ENCODE data around the gene LY6G6C. TPM values are rescaled to one million over a fixed set of nuclear protein-coding genes. Genes with fewer than 3 reads are reported as not detected.
A peak's percentile ranks its signal among the peaks of the same experiment; 100 is the strongest.

LY6G6C gene
- total and polyA plus RNA-seq, 2 of the 13 experiments (the other 11 are each of a cell fraction or from before 2014, with no cell fraction given), result 0.15 TPM; not detected in 1

DNA sequence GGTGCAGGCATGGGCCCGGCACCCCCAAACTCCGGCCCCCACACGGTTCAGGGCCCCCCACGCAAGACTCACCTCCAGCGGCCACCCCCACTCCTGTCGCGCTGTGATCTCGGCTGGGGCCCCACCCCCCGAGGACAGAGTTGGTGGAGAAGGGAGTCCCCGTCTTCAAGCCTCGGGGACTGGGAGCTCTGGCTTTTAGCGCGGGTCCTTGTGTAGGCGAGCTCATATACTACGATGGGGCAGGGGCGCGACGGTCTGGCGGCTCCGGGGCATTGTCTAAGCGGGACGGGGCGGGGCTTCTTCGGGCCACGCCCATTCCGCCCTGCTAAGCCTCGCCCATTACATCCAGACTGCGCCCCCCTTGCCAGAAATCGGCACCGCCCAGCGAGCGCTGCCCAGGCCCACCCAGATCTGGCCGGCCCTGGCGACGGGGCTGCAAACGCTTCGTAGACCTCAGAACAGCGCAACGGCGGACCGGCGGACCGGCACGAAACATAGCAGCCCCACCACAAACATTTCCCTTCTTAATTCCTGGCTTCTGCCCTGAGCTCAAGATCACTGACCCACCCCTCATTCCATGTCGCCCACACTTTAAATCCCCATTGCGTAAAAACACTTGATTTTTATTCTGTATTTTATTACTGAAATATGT lies 8.6 kb upstream of the LY6G6C start (continued):
- TF ChIP-seq, protein P1, sequence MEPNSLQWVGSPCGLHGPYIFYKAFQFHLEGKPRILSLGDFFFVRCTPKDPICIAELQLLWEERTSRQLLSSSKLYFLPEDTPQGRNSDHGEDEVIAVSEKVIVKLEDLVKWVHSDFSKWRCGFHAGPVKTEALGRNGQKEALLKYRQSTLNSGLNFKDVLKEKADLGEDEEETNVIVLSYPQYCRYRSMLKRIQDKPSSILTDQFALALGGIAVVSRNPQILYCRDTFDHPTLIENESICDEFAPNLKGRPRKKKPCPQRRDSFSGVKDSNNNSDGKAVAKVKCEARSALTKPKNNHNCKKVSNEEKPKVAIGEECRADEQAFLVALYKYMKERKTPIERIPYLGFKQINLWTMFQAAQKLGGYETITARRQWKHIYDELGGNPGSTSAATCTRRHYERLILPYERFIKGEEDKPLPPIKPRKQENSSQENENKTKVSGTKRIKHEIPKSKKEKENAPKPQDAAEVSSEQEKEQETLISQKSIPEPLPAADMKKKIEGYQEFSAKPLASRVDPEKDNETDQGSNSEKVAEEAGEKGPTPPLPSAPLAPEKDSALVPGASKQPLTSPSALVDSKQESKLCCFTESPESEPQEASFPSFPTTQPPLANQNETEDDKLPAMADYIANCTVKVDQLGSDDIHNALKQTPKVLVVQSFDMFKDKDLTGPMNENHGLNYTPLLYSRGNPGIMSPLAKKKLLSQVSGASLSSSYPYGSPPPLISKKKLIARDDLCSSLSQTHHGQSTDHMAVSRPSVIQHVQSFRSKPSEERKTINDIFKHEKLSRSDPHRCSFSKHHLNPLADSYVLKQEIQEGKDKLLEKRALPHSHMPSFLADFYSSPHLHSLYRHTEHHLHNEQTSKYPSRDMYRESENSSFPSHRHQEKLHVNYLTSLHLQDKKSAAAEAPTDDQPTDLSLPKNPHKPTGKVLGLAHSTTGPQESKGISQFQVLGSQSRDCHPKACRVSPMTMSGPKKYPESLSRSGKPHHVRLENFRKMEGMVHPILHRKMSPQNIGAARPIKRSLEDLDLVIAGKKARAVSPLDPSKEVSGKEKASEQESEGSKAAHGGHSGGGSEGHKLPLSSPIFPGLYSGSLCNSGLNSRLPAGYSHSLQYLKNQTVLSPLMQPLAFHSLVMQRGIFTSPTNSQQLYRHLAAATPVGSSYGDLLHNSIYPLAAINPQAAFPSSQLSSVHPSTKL (CRISPR knock-in tag; IDR thresholded peaks at IDR 0.05), result no peak
- TF ChIP-seq ZFX (CRISPR knock-in tag; IDR thresholded peaks at IDR 0.05; ENCODE audit: low read depth) (peak; percentile 28), HOXA5 (CRISPR knock-in tag; IDR thresholded peaks at IDR 0.05) (no peak), IRF2 (CRISPR knock-in tag; IDR thresholded peaks at IDR 0.05) (no peak), ZNF572 (CRISPR knock-in tag; IDR thresholded peaks at IDR 0.05) (peak; percentile 93), GPN1 (CRISPR knock-in tag; IDR thresholded peaks at IDR 0.05; ENCODE audit: borderline replicate concordance) (no peak), ZNF317 (CRISPR knock-in tag; IDR thresholded peaks at IDR 0.05) (no peak), ZNF629 (CRISPR knock-in tag; conservative IDR thresholded peaks at IDR 0.05) (no peak), ETV6 (CRISPR knock-in tag; conservative IDR thresholded peaks at IDR 0.05) (no peak; the same call in 1 of the 2 replicates), TCF12 (IDR thresholded peaks at IDR 0.05) (no peak), TCF12 (CRISPR knock-in tag; IDR thresholded peaks at IDR 0.05) (no peak), AGO1 (IDR thresholded peaks at IDR 0.05; ENCODE audit: low read depth, low read length, poor library complexity, severe bottlenecking) (peak; percentile 100), ZNF883 (CRISPR knock-in tag; IDR thresholded peaks at IDR 0.05; ENCODE audit: not compliant biosample characterization) (peak; percentile 81)
- TF ChIP-seq, protein P2, sequence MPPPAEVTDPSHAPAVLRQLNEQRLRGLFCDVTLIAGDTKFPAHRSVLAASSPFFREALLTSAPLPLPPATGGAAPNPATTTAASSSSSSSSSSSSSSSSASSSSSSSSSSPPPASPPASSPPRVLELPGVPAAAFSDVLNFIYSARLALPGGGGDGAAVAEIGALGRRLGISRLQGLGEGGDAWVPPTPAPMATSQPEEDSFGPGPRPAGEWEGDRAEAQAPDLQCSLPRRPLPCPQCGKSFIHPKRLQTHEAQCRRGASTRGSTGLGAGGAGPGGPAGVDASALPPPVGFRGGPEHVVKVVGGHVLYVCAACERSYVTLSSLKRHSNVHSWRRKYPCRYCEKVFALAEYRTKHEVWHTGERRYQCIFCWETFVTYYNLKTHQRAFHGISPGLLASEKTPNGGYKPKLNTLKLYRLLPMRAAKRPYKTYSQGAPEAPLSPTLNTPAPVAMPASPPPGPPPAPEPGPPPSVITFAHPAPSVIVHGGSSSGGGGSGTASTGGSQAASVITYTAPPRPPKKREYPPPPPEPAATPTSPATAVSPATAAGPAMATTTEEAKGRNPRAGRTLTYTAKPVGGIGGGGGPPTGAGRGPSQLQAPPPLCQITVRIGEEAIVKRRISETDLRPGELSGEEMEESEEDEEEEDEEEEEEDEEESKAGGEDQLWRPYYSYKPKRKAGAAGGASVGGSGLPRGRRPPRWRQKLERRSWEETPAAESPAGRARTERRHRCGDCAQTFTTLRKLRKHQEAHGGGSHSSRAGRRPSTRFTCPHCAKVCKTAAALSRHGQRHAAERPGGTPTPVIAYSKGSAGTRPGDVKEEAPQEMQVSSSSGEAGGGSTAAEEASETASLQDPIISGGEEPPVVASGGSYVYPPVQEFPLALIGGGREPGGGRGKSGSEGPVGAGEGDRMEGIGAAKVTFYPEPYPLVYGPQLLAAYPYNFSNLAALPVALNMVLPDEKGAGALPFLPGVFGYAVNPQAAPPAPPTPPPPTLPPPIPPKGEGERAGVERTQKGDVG (CRISPR knock-in tag; IDR thresholded peaks at IDR 0.05; ENCODE audit: borderline replicate concordance), result peak; percentile 93; the same call in 1 of the 2 replicates
- TF ChIP-seq, protein P3, sequence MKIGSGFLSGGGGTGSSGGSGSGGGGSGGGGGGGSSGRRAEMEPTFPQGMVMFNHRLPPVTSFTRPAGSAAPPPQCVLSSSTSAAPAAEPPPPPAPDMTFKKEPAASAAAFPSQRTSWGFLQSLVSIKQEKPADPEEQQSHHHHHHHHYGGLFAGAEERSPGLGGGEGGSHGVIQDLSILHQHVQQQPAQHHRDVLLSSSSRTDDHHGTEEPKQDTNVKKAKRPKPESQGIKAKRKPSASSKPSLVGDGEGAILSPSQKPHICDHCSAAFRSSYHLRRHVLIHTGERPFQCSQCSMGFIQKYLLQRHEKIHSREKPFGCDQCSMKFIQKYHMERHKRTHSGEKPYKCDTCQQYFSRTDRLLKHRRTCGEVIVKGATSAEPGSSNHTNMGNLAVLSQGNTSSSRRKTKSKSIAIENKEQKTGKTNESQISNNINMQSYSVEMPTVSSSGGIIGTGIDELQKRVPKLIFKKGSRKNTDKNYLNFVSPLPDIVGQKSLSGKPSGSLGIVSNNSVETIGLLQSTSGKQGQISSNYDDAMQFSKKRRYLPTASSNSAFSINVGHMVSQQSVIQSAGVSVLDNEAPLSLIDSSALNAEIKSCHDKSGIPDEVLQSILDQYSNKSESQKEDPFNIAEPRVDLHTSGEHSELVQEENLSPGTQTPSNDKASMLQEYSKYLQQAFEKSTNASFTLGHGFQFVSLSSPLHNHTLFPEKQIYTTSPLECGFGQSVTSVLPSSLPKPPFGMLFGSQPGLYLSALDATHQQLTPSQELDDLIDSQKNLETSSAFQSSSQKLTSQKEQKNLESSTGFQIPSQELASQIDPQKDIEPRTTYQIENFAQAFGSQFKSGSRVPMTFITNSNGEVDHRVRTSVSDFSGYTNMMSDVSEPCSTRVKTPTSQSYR (CRISPR knock-in tag; IDR thresholded peaks at IDR 0.05; ENCODE audit: borderline replicate concordance), result no peak; the same call in 1 of the 2 replicates
- TF ChIP-seq, protein P4, sequence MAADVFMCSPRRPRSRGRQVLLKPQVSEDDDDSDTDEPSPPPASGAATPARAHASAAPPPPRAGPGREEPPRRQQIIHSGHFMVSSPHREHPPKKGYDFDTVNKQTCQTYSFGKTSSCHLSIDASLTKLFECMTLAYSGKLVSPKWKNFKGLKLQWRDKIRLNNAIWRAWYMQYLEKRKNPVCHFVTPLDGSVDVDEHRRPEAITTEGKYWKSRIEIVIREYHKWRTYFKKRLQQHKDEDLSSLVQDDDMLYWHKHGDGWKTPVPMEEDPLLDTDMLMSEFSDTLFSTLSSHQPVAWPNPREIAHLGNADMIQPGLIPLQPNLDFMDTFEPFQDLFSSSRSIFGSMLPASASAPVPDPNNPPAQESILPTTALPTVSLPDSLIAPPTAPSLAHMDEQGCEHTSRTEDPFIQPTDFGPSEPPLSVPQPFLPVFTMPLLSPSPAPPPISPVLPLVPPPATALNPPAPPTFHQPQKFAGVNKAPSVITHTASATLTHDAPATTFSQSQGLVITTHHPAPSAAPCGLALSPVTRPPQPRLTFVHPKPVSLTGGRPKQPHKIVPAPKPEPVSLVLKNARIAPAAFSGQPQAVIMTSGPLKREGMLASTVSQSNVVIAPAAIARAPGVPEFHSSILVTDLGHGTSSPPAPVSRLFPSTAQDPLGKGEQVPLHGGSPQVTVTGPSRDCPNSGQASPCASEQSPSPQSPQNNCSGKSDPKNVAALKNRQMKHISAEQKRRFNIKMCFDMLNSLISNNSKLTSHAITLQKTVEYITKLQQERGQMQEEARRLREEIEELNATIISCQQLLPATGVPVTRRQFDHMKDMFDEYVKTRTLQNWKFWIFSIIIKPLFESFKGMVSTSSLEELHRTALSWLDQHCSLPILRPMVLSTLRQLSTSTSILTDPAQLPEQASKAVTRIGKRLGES (CRISPR knock-in tag; IDR thresholded peaks at IDR 0.05; ENCODE audit: borderline replicate concordance), result no peak

Measured in HepG2 (cell line).